Tibial artery (tissue), 4 donors: Measurements from ENCODE around the gene PLEKHH1.

Experiments used
- DNase-seq, 2 donors: peaks; one replicate each; pipeline ENCODE4 v3.0.0-alpha.2; 2019
- H3K27ac ChIP-seq, 2 donors: fragments of 200-600 bp; sonication (generic) in 1 of 2; 1 replicate in 1 of 2; 2 replicates in 1 of 2; pipeline ENCODE4 v1.5.1; 2018 to 2019; ENCODE audit warnings: mild to moderate bottlenecking in 1 of 2
- H3K27me3 ChIP-seq, 2 donors: fragments of 200-600 bp; sonication (generic) in 1 of 2; one replicate each; pipeline versions ENCODE4 v1.5.1 to v1.6.0; 2016 to 2019
- H3K36me3 ChIP-seq, 3 donors: fragments of 200-600 bp; sonication (generic) in 2 of 3; one replicate each; pipeline ENCODE4 v1.5.1; 2016 to 2019; ENCODE audit warnings: mild to moderate bottlenecking in 2 of 3
- H3K4me1 ChIP-seq, 4 donors: fragments of 200-600 bp; sonication (generic) in 2 of 4; 1 replicate in 3 of 4; 2 replicates in 1 of 4; pipeline ENCODE4 v1.5.1; 2016 to 2019
- H3K4me3 ChIP-seq, 2 donors: fragments of 200-600 bp; sonication (generic) in 1 of 2; 1 replicate in 1 of 2; 2 replicates in 1 of 2; pipeline ENCODE4 v1.5.1; 2018 to 2019; ENCODE audit warnings: mild to moderate bottlenecking in 2 of 2
- H3K9me3 ChIP-seq, 3 donors: fragments of 200-600 bp; sonication (generic) in 1 of 3; one replicate each; pipeline ENCODE4 v1.5.1; 2016 to 2019
- CTCF ChIP-seq, 2 experiments: fragments of 200-600 bp in 1 of 2; fragments of 450-650 bp in 1 of 2; IDR thresholded peaks; one replicate each; pipeline ENCODE4 v1.5.1; 2017 to 2019; ENCODE audit warnings: antibody characterized with exemption in 2 of 2, mild to moderate bottlenecking in 1 of 2, moderate library complexity in 1 of 2
- intact Hi-C: fragments of 100-400 bp; cut with DNase I; formaldehyde crosslinking; loops from one replicate; pipeline ENCODE4 v1.15.0; 2023; ENCODE audit warnings: low total_unique reads

Gene PLEKHH1

DNA sequence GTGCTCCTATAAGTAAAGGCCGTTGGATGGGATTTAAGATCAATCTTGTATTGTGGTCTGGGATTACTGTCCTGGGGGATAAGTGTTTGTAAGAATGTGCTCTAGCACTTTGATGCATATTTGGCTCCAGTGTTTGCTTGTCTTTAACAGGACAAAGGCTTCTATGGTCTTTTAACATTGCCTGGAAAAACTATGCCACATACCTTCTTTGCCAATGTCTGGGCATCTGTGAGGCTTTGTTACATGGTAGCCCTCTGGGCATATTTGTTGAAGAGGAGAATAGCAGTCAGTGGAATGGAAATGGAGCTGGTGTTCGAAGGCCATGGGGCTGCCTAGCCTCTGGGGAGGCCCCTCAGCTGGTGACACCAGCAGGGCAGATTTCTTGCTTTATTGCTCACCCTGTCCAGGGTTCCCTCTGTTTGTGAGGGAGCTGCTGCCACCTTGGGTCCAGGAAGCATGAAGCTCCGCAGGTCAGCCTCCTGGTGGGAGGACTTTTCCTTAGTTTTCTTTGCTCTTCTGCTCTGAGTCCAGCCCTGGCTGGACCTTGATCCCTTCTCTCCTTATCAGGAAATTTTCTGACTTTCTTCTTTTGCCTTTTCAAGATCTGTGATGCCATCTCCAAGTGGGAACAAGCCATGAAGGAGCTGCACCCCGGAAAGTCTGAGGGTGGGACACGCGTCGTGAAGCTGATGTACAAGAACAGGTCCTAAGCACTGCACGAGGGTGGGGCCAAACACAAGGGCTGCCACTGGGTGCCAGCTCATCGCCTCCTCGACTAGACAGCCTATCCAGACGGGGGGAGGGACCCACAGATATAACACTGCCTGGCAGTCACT lies 47.5 kb downstream of the PLEKHH1 start:
- intact Hi-C loops: no loop called here
- Histone ChIP-seq H3K27ac (no peak overlapping the region), H3K36me3 (peaks cover 0 to 22% (median 0%) of the 10 kb centered on the region in 3 donors), H3K27me3 (no peaks in the 10 kb centered on the region), H3K4me3 (no peak overlapping the region), H3K9me3 (no peaks in the 10 kb centered on the region), H3K4me1 (no peaks in the 10 kb centered on the region)
- TF ChIP-seq CTCF (IDR thresholded peaks at IDR 0.05): no peak
- peak in 1 of 2 donors; percentile 54 for DNase-seq

- H3K9me3 ChIP-seq: no peaks in the 10 kb centered on the region
- intact Hi-C loops: no loop called here
- H3K27ac ChIP-seq: no peak overlapping the region
- peaks cover 0 to 28% (median 0%) of the 10 kb centered on the region in 3 donors for H3K36me3 ChIP-seq
- no peak for TF ChIP-seq CTCF (IDR thresholded peaks at IDR 0.05)
- H3K4me3 ChIP-seq: no peak overlapping the region
- no peak for DNase-seq
- no peaks in the 10 kb centered on the region for H3K27me3 ChIP-seq
- H3K4me1 ChIP-seq: no peaks in the 10 kb centered on the region
These were observed 48.6 kb downstream of the PLEKHH1 start for GRCh38 chr14:67581643-67582042.

DNA sequence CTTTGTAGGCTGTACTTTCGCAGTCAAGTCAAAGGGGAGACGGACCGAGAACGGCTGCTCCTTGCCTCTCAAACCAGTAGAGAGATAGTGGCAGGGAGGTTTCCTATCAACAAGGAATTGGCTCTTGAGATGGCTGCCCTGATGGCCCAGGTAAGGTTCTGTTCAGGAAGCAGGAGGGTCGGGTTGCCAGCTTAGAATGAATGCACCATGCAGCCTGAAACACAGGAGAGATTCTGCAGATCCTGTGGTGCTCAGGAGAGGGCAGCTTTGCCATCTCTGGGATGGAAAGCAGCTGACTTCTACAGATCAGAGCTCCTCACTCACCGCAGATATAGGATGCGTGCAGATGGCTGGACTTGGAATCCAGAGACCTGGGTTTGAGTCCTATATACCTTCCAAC lies 49.0 kb downstream of the PLEKHH1 start:
- peaks cover 0 to 28% (median 0%) of the 10 kb centered on the region in 3 donors for H3K36me3 ChIP-seq
- intact Hi-C loops: no loop called here

GRCh38 chr14:67583711-67584644 lies 50.9 kb downstream of the PLEKHH1 start:
- peaks cover 7 to 47% (median 9%) of the 10 kb centered on the region in 3 donors for H3K36me3 ChIP-seq
- no peaks in the 10 kb centered on the region for H3K9me3 ChIP-seq
- no peaks in the 10 kb centered on the region for H3K4me1 ChIP-seq
- intact Hi-C loops: loop anchor here (2.0 kb wide), 1 partner anchor 119 kb away; no protein-coding TSS in a partner anchor
- peak; percentile 51 to 58 for TF ChIP-seq CTCF (IDR thresholded peaks at IDR 0.05)
- no peak overlapping the region for H3K27ac ChIP-seq
- H3K4me3 ChIP-seq: no peak overlapping the region
- DNase-seq: no peak
- no peaks in the 10 kb centered on the region for H3K27me3 ChIP-seq

More for the DNA sequence above, 49.0 kb downstream of the PLEKHH1 start:
- H3K9me3 ChIP-seq: no peaks in the 10 kb centered on the region
- H3K27me3 ChIP-seq: no peaks in the 10 kb centered on the region
- no peaks in the 10 kb centered on the region for H3K4me1 ChIP-seq
- no peak overlapping the region for H3K4me3 ChIP-seq
- TF ChIP-seq CTCF (IDR thresholded peaks at IDR 0.05): no peak
- H3K27ac ChIP-seq: no peak overlapping the region
- DNase-seq: peak in 1 of 2 donors; percentile 27

DNA sequence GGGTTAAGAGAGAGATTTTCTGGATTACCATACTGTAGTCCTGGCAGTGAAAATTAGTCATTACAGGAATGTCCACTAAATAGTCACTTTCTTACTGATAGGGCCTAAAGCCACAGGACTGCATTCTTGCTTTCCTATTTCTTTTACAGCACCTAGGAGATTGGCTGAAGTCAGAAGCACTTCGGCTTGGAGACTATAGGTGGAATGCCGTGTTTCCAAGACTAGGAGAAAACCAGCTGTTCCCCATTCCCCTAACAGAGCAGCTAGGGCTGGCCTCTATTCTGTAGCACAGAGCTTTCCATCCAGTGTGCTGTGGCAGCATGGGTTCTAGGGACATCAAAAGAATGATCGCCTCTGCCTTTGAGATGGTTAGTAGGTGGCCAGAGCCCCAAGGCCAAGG lies 51.9 kb downstream of the PLEKHH1 start:
- DNase-seq: no peak
- H3K4me3 ChIP-seq: no peak overlapping the region
- no peaks in the 10 kb centered on the region for H3K27me3 ChIP-seq
- no peaks in the 10 kb centered on the region for H3K4me1 ChIP-seq
- no peak for TF ChIP-seq CTCF (IDR thresholded peaks at IDR 0.05)
- H3K27ac ChIP-seq: no peak overlapping the region
- H3K36me3 ChIP-seq: peaks cover 10 to 56% (median 19%) of the 10 kb centered on the region in 3 donors
- H3K9me3 ChIP-seq: no peaks in the 10 kb centered on the region
- intact Hi-C loops: loop anchor here (2.0 kb wide), 1 partner anchor 118 kb away; no protein-coding TSS in a partner anchor
